Progenitor cell of endocrine pancreas (in vitro differentiated cells): ENCODE measurements around the gene AJUBA. TPM values are rescaled to one million over a fixed set of nuclear protein-coding genes. Genes with fewer than 3 reads are reported as not detected.

Experiments used
- DNase-seq: peaks from one replicate; pipeline ENCODE4 v3.0.0; 2021; ENCODE audit warnings: low spot score; ENCODE audit not compliant: unreplicated experiment
- H3K27ac Mint-ChIP-seq: 2 replicates; pipeline ENCODE4 v1.8.0; 2021; ENCODE audit warnings: mild to moderate bottlenecking, moderate library complexity, mixed read lengths
- H3K27me3 Mint-ChIP-seq: 2 replicates; pipeline ENCODE4 v1.8.0; 2021; ENCODE audit warnings: mixed read lengths
- H3K36me3 Mint-ChIP-seq: 2 replicates; pipeline ENCODE4 v1.8.0; 2022; ENCODE audit warnings: mixed read lengths; ENCODE audit not compliant: insufficient read depth
- H3K4me1 Mint-ChIP-seq: 2 replicates; pipeline ENCODE4 v1.8.0; 2021; ENCODE audit warnings: low read depth, mixed read lengths
- H3K4me3 Mint-ChIP-seq: 2 replicates; pipeline ENCODE4 v1.8.0; 2021; ENCODE audit warnings: low read depth, mild to moderate bottlenecking, moderate library complexity, mixed read lengths
- H3K9me3 Mint-ChIP-seq: 2 replicates; pipeline ENCODE4 v1.8.0; 2021; ENCODE audit warnings: low read depth, mixed read lengths
- total RNA-seq: library from RNA; stranded (reverse); gene quantifications from 2 replicates; pipeline ENCODE4 v1.2.1, GENCODE V29; 2021
- TF ChIP-seq, protein P1 (sequence below): fragments of 200-600 bp; sonication (generic); IDR thresholded peaks from one replicate; pipeline ENCODE4 v1.5.0; 2021; ENCODE audit warnings: antibody characterized with exemption, mild to moderate bottlenecking; ENCODE audit not compliant: unreplicated experiment

Gene AJUBA
- total RNA-seq, 1 donor from 2014 or later: 97.1 TPM

DNA sequence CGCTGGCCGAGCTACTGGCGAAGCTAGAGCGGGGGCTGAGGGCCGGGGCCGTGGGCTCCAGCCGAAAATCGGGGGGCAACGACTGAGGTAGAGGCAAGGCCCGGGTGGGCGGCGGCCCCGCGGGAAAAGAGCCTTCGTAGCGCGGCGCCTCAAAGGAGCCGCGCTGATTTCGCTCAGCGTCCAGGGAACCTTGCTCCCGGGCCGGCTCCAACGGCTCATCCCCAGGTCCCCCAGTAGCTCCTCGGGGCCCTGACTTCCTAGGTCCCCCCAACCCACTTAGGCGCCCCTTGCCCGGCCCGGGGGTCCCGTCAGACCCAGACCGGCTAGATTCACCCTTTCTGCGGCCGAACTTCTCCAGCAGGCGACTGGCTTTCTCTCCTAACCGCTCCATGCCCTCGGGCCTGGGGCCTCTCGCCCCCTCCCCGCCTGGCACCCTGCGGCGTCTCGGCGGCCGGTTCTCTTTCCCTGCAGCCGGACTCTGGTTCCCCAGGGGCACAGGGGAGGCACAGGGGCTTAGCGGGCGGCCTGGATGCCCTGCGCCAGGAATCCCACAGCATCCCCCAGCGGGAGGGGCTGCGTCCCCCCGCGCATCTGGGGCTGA, 375 bp downstream of the AJUBA start:
- no peaks in the 10 kb centered on the region for H3K9me3 Mint-ChIP-seq

DNA sequence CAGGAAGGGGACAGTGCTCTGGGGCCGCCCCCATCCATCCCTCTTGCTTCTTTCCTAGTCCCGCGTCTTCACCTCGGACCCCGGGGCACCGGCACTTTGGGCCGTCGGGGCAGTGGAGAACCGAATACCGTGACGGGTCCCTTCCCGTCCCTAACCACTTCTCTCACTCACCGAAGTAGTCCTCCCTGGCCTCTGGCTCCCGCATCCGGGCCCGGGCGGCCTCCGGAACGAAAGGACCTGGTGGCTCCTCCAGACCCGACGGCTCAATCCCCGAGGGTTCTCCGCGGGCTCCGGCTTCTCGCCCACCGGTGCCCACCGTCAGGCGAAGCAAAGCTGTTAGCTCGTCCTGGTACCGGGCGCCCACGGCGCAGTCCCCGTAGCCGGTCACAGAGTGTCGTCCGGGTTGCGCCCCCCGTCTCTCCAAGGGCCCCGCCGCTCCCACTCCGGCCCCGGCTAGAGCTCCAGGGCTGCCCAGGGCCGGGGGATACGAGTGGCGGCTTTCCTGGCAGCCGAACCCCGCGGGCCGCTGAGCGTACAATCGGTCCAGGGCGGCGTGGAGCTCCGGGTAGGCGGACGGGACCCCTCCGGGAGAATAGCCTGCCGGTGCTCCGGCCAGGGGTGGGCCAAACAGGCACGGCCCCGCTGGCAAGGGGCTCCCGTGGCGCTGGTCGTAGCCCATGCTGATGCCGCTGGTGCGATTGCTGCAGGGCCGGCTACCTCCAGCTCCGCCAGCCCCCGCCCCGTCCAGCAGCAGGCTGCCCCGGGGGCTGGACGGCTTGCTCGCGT, 1.1 kb downstream of the AJUBA start:
- no peak overlapping the region for H3K4me3 Mint-ChIP-seq

More for the DNA sequence above, 375 bp downstream of the AJUBA start:
- peaks cover 12% of the 10 kb centered on the region for H3K36me3 Mint-ChIP-seq
- TF ChIP-seq, protein P1, sequence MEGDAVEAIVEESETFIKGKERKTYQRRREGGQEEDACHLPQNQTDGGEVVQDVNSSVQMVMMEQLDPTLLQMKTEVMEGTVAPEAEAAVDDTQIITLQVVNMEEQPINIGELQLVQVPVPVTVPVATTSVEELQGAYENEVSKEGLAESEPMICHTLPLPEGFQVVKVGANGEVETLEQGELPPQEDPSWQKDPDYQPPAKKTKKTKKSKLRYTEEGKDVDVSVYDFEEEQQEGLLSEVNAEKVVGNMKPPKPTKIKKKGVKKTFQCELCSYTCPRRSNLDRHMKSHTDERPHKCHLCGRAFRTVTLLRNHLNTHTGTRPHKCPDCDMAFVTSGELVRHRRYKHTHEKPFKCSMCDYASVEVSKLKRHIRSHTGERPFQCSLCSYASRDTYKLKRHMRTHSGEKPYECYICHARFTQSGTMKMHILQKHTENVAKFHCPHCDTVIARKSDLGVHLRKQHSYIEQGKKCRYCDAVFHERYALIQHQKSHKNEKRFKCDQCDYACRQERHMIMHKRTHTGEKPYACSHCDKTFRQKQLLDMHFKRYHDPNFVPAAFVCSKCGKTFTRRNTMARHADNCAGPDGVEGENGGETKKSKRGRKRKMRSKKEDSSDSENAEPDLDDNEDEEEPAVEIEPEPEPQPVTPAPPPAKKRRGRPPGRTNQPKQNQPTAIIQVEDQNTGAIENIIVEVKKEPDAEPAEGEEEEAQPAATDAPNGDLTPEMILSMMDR: no peak
- peak overlapping the region; percentile 62 for H3K27ac Mint-ChIP-seq
- H3K4me3 Mint-ChIP-seq: no peak overlapping the region
- H3K4me1 Mint-ChIP-seq: peaks cover 39% of the 10 kb centered on the region
- no peaks in the 10 kb centered on the region for H3K27me3 Mint-ChIP-seq
- no peak for DNase-seq

DNA sequence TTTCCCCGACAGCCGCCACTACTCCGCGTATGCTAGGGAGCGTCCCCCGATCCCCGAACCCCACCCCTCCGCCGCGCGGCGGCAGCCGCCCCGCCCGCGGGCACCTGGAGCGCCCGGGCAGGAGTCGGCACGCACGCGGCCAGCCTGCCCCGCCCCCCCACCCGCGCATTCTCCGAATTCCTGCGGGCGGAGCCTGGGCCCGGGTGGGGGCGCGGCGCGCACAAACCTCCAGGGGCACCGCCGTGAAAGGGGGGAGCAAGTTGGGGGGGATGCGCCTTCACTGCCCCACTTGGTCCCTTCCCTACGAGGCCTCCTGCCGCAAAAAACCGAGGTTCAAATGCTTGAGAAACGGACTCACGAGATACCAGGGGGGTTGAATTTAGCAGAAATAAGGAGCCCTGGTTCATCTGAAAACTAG, 1.7 kb downstream of the AJUBA start:
- TF ChIP-seq, protein P1: no peak
- DNase-seq: peak; percentile 55
- Mint-ChIP-seq H3K27me3 (no peaks in the 10 kb centered on the region), H3K4me1 (peaks cover 48% of the 10 kb centered on the region), H3K27ac (peak overlapping the region; percentile 95), H3K9me3 (no peaks in the 10 kb centered on the region), H3K4me3 (peak overlapping the region; percentile 82), H3K36me3 (peaks cover 19% of the 10 kb centered on the region)

More for the DNA sequence above, 1.1 kb downstream of the AJUBA start:
- Mint-ChIP-seq H3K27me3 (no peaks in the 10 kb centered on the region), H3K4me1 (peaks cover 46% of the 10 kb centered on the region), H3K36me3 (peaks cover 17% of the 10 kb centered on the region), H3K27ac (peak overlapping the region; percentile 89), H3K9me3 (no peaks in the 10 kb centered on the region)
- no peak for DNase-seq
- TF ChIP-seq, protein P1: no peak

DNA sequence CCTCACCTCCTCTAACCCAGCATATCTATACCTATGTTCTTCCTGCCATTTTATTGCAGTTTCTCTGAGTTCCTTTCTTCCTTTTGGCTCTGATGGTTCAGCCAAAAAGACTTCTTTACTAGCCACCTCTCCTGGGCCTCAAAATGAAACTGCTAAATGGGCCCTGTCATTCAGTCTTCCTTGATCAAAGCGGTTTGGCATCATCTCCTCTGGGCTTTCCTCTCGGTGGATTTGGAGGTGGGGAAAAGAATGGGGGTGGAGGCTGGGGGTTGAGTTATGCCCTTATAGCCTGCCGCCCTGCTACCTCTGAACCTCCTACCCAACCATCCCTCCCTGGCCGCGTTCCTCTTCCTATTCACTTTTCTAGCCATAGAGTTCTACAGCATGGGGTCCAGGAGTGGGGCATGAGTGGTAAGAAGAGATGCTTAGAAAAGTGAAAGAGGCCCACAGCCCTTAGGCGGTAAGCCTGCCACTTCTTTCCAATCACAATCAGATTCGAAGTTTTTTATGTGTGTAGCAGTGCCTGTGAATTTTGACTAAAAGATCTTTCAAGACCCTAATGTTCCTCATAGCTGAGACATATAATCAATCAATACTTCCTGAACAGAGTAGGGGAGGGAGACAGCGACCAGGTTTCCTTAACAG, 2.5 kb downstream of the AJUBA start:
- Mint-ChIP-seq H3K27ac (peak overlapping the region; percentile 95), H3K36me3 (peaks cover 24% of the 10 kb centered on the region), H3K4me1 (peaks cover 48% of the 10 kb centered on the region), H3K4me3 (peak overlapping the region; percentile 82), H3K9me3 (no peaks in the 10 kb centered on the region), H3K27me3 (no peaks in the 10 kb centered on the region)
- no peak for DNase-seq
- TF ChIP-seq, protein P1: no peak

DNA sequence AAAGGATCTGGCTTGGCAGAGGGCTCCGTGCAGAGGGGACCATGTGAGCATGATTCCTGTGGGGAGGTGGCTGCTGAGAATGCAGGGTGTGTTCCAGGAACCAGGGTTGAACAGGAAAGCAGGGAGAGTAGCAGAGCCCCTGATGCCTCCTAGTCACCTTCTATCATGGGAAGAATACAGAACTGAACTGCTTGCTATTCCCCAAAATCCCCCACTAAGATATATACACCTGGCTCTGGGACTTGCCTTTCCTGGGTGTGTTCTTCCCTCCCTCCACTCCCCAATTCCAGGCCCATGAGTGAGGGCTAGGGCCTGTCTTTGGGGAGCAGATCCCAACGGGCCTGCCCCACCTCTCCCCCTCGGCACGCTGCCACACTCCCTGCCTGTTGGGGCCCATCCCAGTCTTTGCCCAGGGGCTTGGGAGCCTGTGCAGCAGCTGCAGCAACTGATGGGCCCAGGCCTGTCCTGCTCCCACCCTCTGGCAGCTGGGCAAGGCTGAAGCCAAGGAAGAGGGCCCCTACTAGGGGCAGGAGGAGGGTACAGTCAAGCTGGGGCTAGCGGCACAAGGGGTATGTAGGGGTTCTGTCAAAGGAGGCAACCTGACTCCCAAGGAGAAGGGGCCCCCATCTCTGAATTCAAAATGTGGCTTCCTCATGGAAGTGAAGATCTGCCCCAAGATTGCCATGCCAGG, 3.2 kb downstream of the AJUBA start:
- Mint-ChIP-seq H3K9me3 (no peaks in the 10 kb centered on the region), H3K4me1 (peaks cover 44% of the 10 kb centered on the region), H3K36me3 (peaks cover 31% of the 10 kb centered on the region), H3K27ac (peak overlapping the region; percentile 100), H3K27me3 (no peaks in the 10 kb centered on the region), H3K4me3 (peak overlapping the region; percentile 82)
- TF ChIP-seq, protein P1: no peak
- no peak for DNase-seq
